ENCODE data around the gene ARHGAP45. TPM values are rescaled to one million over a fixed set of nuclear protein-coding genes. Genes with fewer than 3 reads are reported as not detected.
A peak's percentile ranks its signal among the peaks of the same experiment; 100 is the strongest.
"Not testable (repeated sequence)": the region's sequence is repeated elsewhere in the genome, so short reads cannot be mapped to it uniquely, and the experiment has no call there.

Gene ARHGAP45
- total RNA-seq, 6 experiments from 2014 or later = 4.2 to 10.0 (median 7.3) TPM

- H3K4me3 ChIP-seq = no peak overlapping the region
- intact Hi-C loops (cut with DNase I) = no loop called here
- peaks cover 12 to 40% (median 21%) of the 10 kb centered on the region in 4 donors for H3K36me3 ChIP-seq
- H3K9me3 ChIP-seq = no peaks in the 10 kb centered on the region
- no peak for TF ChIP-seq CTCF (IDR thresholded peaks at IDR 0.05)
- no peak for TF ChIP-seq POLR2A (IDR thresholded peaks at IDR 0.05)
- no peaks in the 10 kb centered on the region for H3K4me1 ChIP-seq
- H3K27ac ChIP-seq = no peak overlapping the region
- ATAC-seq = no peak
- 80% methylated on average over 3 of the region's 17 CpGs for WGBS (ENCODE audit: insufficient coverage, low coverage, low lambda C conversion rate, missing lambda C conversion rate)
- DNase-seq = no peak
- H3K27me3 ChIP-seq = no peaks in the 10 kb centered on the region
Measured at GRCh38 chr19:1128106-1128505, 61.1 kb downstream of the ARHGAP45 start.

DNA sequence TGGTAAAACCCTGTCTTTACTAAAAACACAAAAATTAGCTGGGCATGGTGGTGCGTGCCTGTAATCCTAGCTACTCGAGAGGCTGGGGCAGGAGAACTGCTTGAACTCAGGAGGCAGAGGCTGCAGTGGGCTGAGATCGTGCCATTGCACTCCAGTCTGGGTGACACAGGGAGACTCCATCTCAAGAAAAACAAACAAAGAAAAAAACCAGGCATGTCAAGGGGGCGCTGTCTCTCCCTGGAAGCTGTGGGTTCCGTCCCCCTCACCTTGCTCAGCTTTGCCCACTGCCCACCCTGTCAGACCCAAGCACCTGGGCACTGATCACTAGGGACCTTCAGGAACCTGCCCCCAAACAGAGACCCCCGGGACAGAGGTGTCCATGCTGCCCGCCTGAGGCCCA is 62.1 kb downstream of the ARHGAP45 start:
- H3K27me3 ChIP-seq; ATAC-seq; intact Hi-C loops (cut with DNase I); H3K4me3 ChIP-seq; H3K27ac ChIP-seq; H3K4me1 ChIP-seq; H3K9me3 ChIP-seq; DNase-seq: not testable (repeated sequence)
- H3K36me3 ChIP-seq = peaks cover 4 to 30% (median 13%) of the 10 kb centered on the region in 4 donors
- 60% methylated on average over 3 of the region's 7 CpGs for WGBS (ENCODE audit: insufficient coverage, low coverage, low lambda C conversion rate, missing lambda C conversion rate)

GRCh38 chr19:1129535-1129934 is 62.6 kb downstream of the ARHGAP45 start:
- Histone ChIP-seq H3K27ac (no peak overlapping the region), H3K36me3 (peaks cover 4 to 27% (median 10%) of the 10 kb centered on the region in 4 donors), H3K27me3 (no peaks in the 10 kb centered on the region), H3K9me3 (no peaks in the 10 kb centered on the region), H3K4me3 (no peak overlapping the region), H3K4me1 (no peaks in the 10 kb centered on the region)
- TF ChIP-seq POLR2A (IDR thresholded peaks at IDR 0.05) (no peak), CTCF (IDR thresholded peaks at IDR 0.05) (no peak)
- WGBS (ENCODE audit: insufficient coverage, low coverage, low lambda C conversion rate, missing lambda C conversion rate) = 100% methylated on average over 2 of the region's 18 CpGs
- DNase-seq (no peak), ATAC-seq (no peak)
- intact Hi-C loops (cut with DNase I) = no loop called here

- DNase-seq (no peak), ATAC-seq (peak in 1 of 4 donors; percentile 3)
- H3K9me3 ChIP-seq = no peaks in the 10 kb centered on the region
- intact Hi-C loops (cut with DNase I) = no loop called here
- WGBS (ENCODE audit: insufficient coverage, low coverage, low lambda C conversion rate, missing lambda C conversion rate) = 60% methylated on average over 3 of the region's 22 CpGs
- TF ChIP-seq POLR2A (IDR thresholded peaks at IDR 0.05) (no peak), CTCF (IDR thresholded peaks at IDR 0.05) (no peak)
- H3K4me1 ChIP-seq = no peaks in the 10 kb centered on the region
- no peaks in the 10 kb centered on the region for H3K27me3 ChIP-seq
- H3K4me3 ChIP-seq = peak overlapping the region; percentile 48 to 64 (median 54)
- peak overlapping the region; percentile 66 to 94 (median 84) for H3K27ac ChIP-seq
- peaks cover 0 to 19% (median 7%) of the 10 kb centered on the region in 4 donors for H3K36me3 ChIP-seq
Measured at GRCh38 chr19:1130771-1131717, 64.1 kb downstream of the ARHGAP45 start.

Data from right lobe of liver (tissue), 6 donors.